ENCODE data around the gene MCTP1. TPM values are rescaled to one million over a fixed set of nuclear protein-coding genes. Genes with fewer than 3 reads are reported as not detected.
"Not testable (repeated sequence)": the region's sequence is repeated elsewhere in the genome, so short reads cannot be mapped to it uniquely, and the experiment has no call there.

The MCTP1 gene
- polyA plus RNA-seq, 4 donors: 4.0 to 5.6 (median 5.0) TPM

DNA sequence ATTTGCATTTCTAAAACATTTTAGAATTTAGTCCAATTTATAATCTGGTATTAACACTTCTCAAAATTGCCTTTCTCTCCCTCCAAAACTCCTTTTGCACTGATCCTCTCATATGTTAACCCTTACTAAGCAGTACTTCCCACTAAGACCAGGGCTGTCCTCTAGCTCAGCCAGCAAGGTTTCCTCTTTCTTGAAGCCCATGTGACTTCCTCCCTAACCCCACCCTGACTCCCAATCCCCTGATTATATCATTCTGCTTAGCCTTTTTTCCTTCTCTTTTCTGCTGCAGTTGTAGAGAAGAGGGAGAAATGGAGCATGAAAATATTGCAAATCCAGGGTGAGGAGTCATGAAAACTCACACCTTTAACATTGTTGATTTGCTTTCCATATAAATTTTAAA, 241.7 kb downstream of the MCTP1 start:
- no peak for DNase-seq (ENCODE audit: low read depth in 4 of 4, low spot score in 3 of 4)

- no peak for DNase-seq (ENCODE audit: low read depth in 4 of 4, low spot score in 3 of 4)
Measured at GRCh38 chr5:95042037-95042436, 242.9 kb downstream of the MCTP1 start.

DNA sequence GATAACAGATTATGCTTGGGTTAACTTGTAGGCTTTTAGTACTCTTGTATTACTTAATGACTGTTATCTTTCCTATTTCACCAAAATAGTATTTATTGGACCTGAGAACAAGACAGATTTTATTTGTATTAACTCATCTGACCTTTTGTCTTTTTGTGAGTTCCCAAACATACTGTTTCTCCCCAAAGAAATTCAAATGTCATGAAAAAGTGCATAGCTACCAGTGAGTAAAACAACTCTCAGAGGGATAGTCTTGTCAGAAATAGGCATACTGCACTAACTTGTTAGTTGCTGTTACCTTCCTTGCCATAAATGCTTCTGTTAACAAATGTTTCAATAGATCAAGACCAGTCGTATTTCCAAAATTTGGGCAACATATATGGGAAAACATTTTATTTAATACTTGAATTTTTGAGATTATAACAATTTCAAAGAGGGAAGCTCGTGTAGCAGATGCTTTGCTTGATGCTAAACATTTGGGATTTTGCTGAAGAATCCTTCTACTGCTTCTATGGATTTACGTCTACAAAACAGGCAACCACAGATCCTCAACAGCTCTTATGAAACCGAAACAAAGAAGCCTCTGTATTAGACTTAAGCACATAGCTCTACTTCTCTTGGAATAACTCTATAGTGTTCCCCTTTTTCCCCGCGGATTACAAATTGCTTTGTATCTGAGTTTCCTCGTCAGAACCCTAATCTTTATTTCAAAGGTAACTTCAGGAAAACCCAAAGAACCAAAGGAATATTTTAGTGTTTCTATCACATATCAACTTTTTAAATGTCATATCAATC, 248.8 kb downstream of the MCTP1 start:
- no peak for DNase-seq (ENCODE audit: low read depth in 4 of 4, low spot score in 3 of 4)

GRCh38 chr5:95032801-95033200, 252.1 kb downstream of the MCTP1 start:
- no peak for DNase-seq (ENCODE audit: low read depth in 4 of 4, low spot score in 3 of 4)

DNA sequence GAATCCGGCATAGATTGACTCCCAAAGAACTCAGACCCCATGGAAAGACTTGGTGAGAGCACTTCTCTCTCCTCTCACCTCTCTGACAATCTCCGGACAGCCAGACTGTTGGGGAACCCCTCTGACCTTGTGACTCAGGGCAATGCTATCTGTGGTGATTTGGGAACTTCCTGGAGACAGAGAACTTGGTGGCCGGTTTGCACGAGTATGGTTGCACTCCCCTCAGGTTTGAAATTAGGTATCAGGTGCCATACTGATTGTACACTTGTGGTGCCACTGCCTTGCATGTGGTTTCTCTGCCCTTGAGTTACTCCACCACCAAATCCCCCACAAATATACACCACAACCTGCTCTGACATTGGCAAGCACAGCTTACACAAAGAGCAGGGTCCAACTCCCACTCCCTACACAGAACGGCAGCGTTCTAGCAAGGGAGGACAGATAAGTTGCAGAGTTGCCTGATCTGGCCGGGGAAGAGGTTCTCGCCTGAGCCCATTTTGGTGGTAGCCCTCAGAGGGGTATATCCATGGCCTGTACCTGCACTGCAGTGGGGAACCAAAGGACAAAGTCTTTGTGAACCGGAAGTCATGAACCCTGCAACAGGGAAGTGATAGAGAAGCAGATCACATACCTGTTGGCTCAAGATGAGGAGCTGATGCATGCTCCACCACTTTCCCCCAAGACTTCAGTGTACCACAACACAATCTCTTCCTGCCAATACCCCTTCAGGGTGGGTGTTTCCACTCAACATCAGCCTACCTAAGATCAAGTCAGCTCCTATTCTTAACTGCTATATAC, 255.1 kb downstream of the MCTP1 start:
- no peak for DNase-seq (ENCODE audit: low read depth in 4 of 4, low spot score in 3 of 4)

DNA sequence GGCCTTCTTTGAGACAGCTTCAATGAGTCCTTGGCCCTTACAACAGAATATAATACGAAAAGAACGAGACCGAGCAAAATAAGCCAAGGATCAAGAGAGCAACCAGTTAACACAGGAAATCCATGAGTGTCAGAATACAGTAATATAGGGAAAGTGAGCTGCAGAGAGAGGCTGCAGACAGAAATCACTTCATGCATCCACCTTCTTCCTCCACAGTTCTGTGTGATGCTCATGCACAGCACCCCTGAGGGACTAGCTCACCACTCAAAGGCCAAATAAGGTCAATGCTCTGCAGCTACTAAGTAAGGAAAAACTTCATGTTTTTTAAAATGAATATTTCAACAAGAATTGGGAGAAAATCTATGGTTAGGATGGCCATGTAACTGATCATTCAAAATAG, 257.1 kb downstream of the MCTP1 start:
- no peak for DNase-seq (ENCODE audit: low read depth in 4 of 4, low spot score in 3 of 4)

- DNase-seq (ENCODE audit: low read depth in 4 of 4, low spot score in 3 of 4): no peak
Measured at GRCh38 chr5:95027151-95027721, 257.7 kb downstream of the MCTP1 start.

DNA sequence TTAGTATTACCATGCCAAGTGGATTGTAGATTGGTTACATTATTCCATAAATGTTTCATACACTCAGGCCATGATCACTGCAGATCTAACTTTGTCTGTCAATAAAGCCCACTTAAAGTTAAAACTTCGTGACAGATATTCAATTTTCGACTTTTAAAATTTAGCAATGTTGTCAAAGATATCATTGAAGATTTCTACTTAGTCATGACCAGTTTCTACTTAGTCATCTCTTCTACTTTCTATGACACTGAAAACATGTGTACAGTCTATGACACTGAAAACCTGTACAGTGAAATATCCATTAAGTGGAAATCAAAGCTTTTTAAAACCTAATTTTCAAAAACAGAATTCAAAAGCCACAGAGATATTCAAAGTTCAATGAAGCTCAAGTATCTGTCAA, 258.2 kb downstream of the MCTP1 start:
- DNase-seq (ENCODE audit: low read depth in 4 of 4, low spot score in 3 of 4): no peak

DNA sequence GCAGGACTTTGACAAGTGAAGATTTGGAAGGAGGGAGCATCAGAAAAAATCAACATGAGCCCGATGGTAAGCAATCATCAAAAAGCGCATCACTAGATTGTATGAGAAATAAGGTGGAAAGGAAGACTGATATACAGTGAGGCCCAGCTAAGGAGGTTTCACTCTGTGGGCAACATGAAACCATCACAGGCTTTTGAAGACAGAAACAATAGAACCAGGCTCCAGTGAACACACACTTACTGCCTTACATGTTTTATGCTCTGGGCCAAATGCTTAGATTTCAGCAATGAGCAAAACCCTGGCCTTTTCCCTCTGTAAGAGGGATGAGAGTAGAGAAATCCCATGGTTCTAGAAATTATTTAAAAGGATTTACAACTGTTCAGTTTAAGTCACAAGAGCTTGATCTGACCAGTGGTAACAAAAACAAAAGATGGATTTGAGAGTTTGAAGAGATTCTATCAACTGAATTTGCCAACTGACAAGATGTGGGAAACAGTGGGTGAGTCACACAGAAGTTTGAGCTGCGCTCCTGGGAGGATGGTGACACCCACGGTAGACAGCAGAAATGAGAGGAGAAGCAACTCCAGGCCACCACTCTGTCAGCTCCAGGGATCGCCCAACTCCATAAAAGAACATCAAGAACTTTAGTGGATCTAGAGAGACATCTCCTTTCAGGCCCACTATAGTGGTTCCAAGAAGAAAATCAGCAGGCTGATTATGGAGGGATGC, 261.8 kb downstream of the MCTP1 start:
- no peak for DNase-seq (ENCODE audit: low read depth in 4 of 4, low spot score in 3 of 4)

GRCh38 chr5:95020345-95020744, 264.5 kb downstream of the MCTP1 start:
- DNase-seq (ENCODE audit: low read depth in 4 of 4, low spot score in 3 of 4): no peak

GRCh38 chr5:95018946-95019345, 265.9 kb downstream of the MCTP1 start:
- DNase-seq (ENCODE audit: low read depth in 4 of 4, low spot score in 3 of 4): no peak

GRCh38 chr5:95018511-95018910, 266.4 kb downstream of the MCTP1 start:
- no peak for DNase-seq (ENCODE audit: low read depth in 4 of 4, low spot score in 3 of 4)

DNA sequence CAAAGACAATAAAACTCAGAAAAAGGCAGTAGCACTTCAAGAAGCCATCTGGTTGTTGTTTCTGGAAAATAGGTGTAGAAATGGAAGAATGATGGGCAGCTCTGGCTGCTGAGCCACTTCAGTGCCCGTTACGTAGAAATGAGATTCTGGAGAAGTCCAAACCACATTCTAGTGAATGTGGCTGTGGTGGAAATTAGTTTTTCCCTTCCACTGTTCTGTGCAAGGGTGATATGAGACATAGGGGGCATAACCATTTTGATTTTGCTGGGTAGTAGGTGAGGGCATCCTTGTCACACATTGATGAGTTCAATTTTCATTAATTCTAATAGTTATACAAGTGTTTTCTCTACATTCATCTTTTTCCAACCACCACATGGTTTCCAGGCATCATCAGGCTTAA, 275.1 kb downstream of the MCTP1 start:
- DNase-seq (ENCODE audit: low read depth in 4 of 4, low spot score in 3 of 4): no peak

- no peak for DNase-seq (ENCODE audit: low read depth in 4 of 4, low spot score in 3 of 4)
Measured at GRCh38 chr5:95007921-95008597, 276.8 kb downstream of the MCTP1 start.

GRCh38 chr5:95005811-95006210, 279.1 kb downstream of the MCTP1 start:
- no peak for DNase-seq (ENCODE audit: low read depth in 4 of 4, low spot score in 3 of 4)

GRCh38 chr5:94998670-94999069, 286.2 kb downstream of the MCTP1 start:
- no peak for DNase-seq (ENCODE audit: low read depth in 4 of 4, low spot score in 3 of 4)

- not testable (repeated sequence) for DNase-seq (ENCODE audit: low read depth in 4 of 4, low spot score in 3 of 4)
Measured at GRCh38 chr5:94994537-94994936, 290.4 kb downstream of the MCTP1 start.

DNA sequence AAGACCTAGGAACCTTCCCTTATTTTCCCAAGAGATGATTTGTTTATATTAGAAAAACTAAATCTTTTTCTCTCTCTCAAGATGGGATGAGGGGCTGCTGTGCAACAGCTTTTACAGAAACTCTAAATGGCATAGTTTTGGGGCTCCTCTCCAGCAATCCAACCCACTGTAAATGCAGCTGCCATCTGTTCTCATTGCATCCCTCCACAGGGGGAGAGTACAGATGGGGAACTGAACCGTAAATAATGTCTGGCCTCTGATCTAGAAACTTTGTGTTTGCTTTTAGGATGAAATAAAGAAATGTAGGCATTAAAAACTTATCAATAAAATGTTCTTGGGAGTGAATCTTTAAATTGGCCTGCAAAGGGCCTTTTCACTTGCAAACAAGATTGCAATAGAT, 291.4 kb downstream of the MCTP1 start:
- no peak for DNase-seq (ENCODE audit: low read depth in 4 of 4, low spot score in 3 of 4)

GRCh38 chr5:94992325-94992724, 292.6 kb downstream of the MCTP1 start:
- no peak for DNase-seq (ENCODE audit: low read depth in 4 of 4, low spot score in 3 of 4)

DNA sequence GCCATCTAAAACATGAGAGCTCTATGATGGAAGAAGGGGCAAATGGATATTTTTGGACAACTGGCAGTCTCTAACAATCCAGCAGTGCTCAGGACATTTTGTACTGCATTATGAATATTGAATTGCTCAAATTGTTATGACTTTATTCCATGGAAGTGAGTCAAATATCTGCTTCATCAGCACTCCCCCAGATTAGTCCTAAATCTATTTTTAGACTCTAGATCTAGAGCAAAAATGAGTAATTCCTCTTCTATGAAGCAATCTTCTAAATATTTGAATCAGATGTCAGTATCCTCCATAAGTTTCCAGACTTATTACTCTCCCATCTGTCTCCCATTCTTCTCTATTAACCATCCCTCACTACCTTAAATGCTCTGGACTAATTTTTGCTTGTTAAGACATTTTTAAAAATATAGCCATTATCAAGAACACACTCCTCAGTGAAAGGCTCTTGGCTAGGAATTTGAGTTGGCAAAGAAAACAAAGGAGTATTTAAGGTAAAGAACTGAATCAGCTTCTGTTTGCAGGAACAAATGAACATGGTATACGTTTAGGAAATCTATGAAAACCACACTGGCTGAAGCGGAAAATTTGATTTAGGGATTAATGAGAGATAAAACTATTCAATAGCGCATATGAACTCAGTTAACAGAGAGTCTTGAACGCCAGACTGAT, 300.9 kb downstream of the MCTP1 start:
- no peak for DNase-seq (ENCODE audit: low read depth in 4 of 4, low spot score in 3 of 4)
